WERI-Rb-1 (cell line): ENCODE measurements around the gene POLR1C.

Experiments used
- DNase-seq: peaks from one replicate; pipeline ENCODE4 v3.0.0-alpha.2; 2020
- H3K27ac ChIP-seq: fragments of 250-450 bp; sonication (Bioruptor Pico); 2 replicates; pipeline ENCODE4 v1.5.1; 2020; ENCODE audit warnings: mild to moderate bottlenecking, moderate library complexity
- H3K27me3 ChIP-seq: fragments of 250-450 bp; sonication (Bioruptor Pico); 2 replicates; pipeline ENCODE4 v1.5.1; 2021; ENCODE audit warnings: mild to moderate bottlenecking, low read depth, moderate library complexity; ENCODE audit not compliant: insufficient read depth, severe bottlenecking
- H3K36me3 ChIP-seq: fragments of 250-450 bp; sonication (Bioruptor Pico); 2 replicates; pipeline ENCODE4 v1.5.1; 2020; ENCODE audit warnings: mild to moderate bottlenecking, moderate library complexity
- H3K4me3 ChIP-seq: 2 replicates; pipeline ENCODE4 v1.5.1; 2011; ENCODE audit warnings: low read depth, mild to moderate bottlenecking, control low read depth, low read length
- H3K9me3 ChIP-seq: fragments of 250-450 bp; sonication (Bioruptor Pico); 2 replicates; pipeline ENCODE4 v1.5.1; 2021; ENCODE audit warnings: mild to moderate bottlenecking, moderate library complexity; ENCODE audit not compliant: severe bottlenecking
- TF ChIP-seq, protein P1 (sequence below): IDR thresholded peaks from 2 replicates; pipeline ENCODE4 v1.5.1; 2011; ENCODE audit warnings: low read depth, mild to moderate bottlenecking, control low read depth, inconsistent platforms, low read length

Gene POLR1C

DNA sequence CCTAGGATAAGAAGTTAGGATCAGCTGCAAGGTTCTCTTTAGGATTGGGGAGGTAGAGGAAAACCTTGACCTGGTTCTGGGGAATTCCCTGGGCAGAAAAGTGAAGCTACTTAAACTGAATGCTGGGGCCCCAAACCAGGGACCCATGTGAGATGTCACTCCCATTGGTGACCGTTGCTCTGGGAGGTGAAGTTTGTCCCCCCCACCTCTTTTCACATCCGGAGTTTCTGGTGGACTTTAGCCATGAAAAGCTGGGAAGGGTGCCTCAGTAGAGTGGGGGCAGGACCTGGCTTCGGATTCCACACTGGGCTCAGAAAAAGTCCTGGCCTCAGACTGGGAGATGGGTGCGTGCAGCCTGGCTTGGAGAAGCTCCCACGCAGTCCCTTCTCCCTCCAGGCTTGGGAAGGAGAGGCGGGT is 26.4 kb upstream of the POLR1C start:
- peaks cover 16% of the 10 kb centered on the region for H3K36me3 ChIP-seq
- H3K27ac ChIP-seq = no peak overlapping the region

DNA sequence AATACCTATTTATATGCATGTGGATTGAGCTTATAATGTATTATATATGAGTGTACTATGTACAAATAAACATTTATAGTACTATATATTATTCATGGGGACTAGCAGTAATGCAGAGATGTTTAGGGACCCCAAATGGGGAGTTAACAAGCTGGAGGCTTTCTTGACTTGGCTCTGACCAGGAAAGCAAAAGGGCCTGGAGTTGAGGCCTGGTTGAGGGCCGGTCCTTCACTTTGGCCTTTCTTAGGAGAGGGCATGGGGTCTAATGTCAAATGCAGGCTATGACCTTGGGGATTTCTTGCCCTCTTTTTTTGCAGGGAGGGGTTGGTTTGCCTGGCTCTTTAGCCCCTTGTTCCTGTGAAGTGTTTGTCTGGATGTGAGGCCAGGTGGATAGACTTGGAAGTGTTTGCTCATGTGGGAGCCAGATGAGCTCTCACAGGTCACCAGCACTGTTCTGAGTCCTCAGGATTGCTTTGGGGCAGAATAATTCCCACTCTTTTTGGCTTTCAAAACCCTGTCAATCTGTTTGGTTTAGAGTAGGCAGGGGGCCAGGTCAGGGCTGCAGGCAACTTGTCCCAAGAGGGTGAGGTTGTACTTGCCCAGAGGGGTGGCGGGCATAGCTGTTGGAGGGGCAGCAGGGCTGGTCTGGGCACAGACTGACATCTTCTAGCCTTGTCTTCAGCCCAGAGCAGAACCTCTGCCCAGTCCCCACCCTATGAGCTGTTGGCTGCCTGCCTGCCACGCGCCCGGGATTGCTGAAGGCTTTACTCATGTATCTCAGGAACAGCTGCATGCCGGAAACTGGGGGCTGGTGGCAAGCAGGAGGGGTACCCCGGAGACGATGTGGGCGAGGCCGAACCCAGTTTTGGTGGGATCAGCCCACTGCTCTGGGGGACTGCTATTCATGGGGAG is 24.9 kb upstream of the POLR1C start:
- TF ChIP-seq, protein P1, sequence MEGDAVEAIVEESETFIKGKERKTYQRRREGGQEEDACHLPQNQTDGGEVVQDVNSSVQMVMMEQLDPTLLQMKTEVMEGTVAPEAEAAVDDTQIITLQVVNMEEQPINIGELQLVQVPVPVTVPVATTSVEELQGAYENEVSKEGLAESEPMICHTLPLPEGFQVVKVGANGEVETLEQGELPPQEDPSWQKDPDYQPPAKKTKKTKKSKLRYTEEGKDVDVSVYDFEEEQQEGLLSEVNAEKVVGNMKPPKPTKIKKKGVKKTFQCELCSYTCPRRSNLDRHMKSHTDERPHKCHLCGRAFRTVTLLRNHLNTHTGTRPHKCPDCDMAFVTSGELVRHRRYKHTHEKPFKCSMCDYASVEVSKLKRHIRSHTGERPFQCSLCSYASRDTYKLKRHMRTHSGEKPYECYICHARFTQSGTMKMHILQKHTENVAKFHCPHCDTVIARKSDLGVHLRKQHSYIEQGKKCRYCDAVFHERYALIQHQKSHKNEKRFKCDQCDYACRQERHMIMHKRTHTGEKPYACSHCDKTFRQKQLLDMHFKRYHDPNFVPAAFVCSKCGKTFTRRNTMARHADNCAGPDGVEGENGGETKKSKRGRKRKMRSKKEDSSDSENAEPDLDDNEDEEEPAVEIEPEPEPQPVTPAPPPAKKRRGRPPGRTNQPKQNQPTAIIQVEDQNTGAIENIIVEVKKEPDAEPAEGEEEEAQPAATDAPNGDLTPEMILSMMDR = no peak
- Histone ChIP-seq H3K9me3 (no peaks in the 10 kb centered on the region), H3K36me3 (peaks cover 11% of the 10 kb centered on the region), H3K27me3 (no peaks in the 10 kb centered on the region), H3K27ac (no peak overlapping the region), H3K4me3 (no peak overlapping the region)
- DNase-seq = no peak

More for the DNA sequence above, 26.4 kb upstream of the POLR1C start:
- no peak overlapping the region for H3K4me3 ChIP-seq
- H3K27me3 ChIP-seq = no peaks in the 10 kb centered on the region
- DNase-seq = no peak
- no peaks in the 10 kb centered on the region for H3K9me3 ChIP-seq
- TF ChIP-seq, protein P1 = no peak

DNA sequence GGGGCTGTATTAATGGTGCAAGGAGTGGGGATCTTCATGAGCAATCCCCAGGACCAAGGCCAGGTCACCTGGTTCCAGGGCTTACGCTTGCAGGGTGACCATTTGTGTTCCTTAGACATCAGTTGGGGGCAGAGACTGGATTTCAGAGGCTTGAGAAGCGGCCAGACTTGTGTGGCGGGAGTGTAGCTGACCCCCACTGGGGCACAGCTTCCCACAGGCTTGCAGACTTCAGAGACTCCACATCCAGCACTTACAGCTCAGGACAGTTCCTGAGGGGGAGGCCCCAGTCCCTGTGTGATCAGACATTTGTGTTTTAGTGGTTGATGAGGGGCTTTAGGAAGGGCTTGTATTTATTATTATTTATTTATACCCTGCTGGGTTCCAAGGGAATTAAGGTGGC is 24.2 kb upstream of the POLR1C start:
- no peak overlapping the region for H3K4me3 ChIP-seq
- no peaks in the 10 kb centered on the region for H3K9me3 ChIP-seq
- no peak for DNase-seq
- TF ChIP-seq, protein P1 = no peak
- no peak overlapping the region for H3K27ac ChIP-seq
- H3K27me3 ChIP-seq = no peaks in the 10 kb centered on the region
- H3K36me3 ChIP-seq = peaks cover 13% of the 10 kb centered on the region

DNA sequence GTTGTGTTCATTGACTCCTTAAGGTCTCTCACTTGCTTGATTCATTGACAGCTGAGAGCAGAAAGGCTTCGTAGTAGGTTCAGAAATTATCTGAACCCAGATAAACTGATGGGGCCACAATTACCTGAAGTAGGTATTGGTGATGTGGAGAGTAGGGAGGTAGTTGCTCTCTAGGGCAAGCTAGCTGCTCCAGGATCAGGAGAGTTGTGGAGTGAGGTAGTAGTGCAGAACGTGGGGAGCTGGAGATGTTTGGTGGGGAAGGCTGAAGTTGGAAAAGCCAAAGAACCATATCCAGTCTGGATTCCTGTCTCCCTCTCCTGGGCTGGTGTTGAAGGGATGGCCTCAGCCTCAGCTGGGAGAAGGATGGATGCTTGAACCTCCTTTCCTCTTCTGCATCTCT is 23.7 kb upstream of the POLR1C start:
- H3K4me3 ChIP-seq = no peak overlapping the region
- DNase-seq = no peak
- H3K27me3 ChIP-seq = no peaks in the 10 kb centered on the region
- H3K9me3 ChIP-seq = no peaks in the 10 kb centered on the region
- TF ChIP-seq, protein P1 = no peak
- H3K36me3 ChIP-seq = peaks cover 18% of the 10 kb centered on the region
- no peak overlapping the region for H3K27ac ChIP-seq

DNA sequence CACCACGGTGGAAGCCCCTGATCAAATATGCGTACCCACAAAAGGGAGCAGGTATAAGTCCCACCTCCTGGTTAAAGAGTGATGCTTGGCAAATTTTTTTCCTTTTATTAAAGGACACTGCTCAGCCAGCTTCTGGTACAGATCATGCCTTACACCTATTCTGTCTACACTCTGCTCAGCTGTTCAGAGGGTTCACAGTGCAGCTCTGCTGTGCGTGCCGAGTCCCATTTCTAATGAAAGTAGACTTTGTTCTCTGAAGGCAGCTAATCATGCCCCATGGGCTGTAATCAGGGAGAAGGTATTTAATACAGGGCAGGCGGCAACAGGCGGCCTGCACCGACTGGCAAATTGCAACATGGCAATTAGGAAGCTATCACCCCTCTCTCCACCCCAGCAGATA is 23.1 kb upstream of the POLR1C start:
- Histone ChIP-seq H3K27ac (no peak overlapping the region), H3K4me3 (no peak overlapping the region), H3K36me3 (peaks cover 22% of the 10 kb centered on the region), H3K9me3 (no peaks in the 10 kb centered on the region), H3K27me3 (no peaks in the 10 kb centered on the region)
- no peak for DNase-seq
- TF ChIP-seq, protein P1 = no peak
